ENCODE measurements around the gene PHF3.

The PHF3 gene

GRCh38 chr6:63598049-63599036, 37.3 kb upstream of the PHF3 start:
- peak overlapping the region; percentile 66 for H3K4me3 ChIP-seq (ENCODE audit: low read depth, low read length)
- 0 out of 2 replicates have a peak, but pooled peaks have one; percentile 21 for TF ChIP-seq MYC (IDR thresholded peaks at IDR 0.05; ENCODE audit: low read depth, low read length)
- peak; percentile 92 for TF ChIP-seq CTCF (IDR thresholded peaks at IDR 0.05; ENCODE audit: low read depth, low read length)
- no peak for TF ChIP-seq POLR2A (IDR thresholded peaks at IDR 0.05; ENCODE audit: extremely low read depth, insufficient read length)
- peak; percentile 47 for TF ChIP-seq MAX (IDR thresholded peaks at IDR 0.05; ENCODE audit: low read depth, low read length)
- peak; percentile 77 for DNase-seq (ENCODE audit: low read depth)

GRCh38 chr6:63599243-63599642, 36.4 kb upstream of the PHF3 start:
- no peak for DNase-seq (ENCODE audit: low read depth)
- no peak overlapping the region for H3K4me3 ChIP-seq (ENCODE audit: low read depth, low read length)
- TF ChIP-seq MYC (IDR thresholded peaks at IDR 0.05; ENCODE audit: low read depth, low read length) (no peak), POLR2A (IDR thresholded peaks at IDR 0.05; ENCODE audit: extremely low read depth, insufficient read length) (no peak), MAX (IDR thresholded peaks at IDR 0.05; ENCODE audit: low read depth, low read length) (no peak), CTCF (IDR thresholded peaks at IDR 0.05; ENCODE audit: low read depth, low read length) (no peak)

- H3K4me3 ChIP-seq (ENCODE audit: low read depth, low read length) = no peak overlapping the region
- DNase-seq (ENCODE audit: low read depth) = peak; percentile 11
- TF ChIP-seq POLR2A (IDR thresholded peaks at IDR 0.05; ENCODE audit: extremely low read depth, insufficient read length) (no peak), MAX (IDR thresholded peaks at IDR 0.05; ENCODE audit: low read depth, low read length) (no peak), CTCF (IDR thresholded peaks at IDR 0.05; ENCODE audit: low read depth, low read length) (no peak), MYC (IDR thresholded peaks at IDR 0.05; ENCODE audit: low read depth, low read length) (no peak)
Measured at GRCh38 chr6:63600136-63600535, 35.5 kb upstream of the PHF3 start.

- no peak for DNase-seq (ENCODE audit: low read depth)
- no peak for TF ChIP-seq MYC (IDR thresholded peaks at IDR 0.05; ENCODE audit: low read depth, low read length)
- no peak for TF ChIP-seq CTCF (IDR thresholded peaks at IDR 0.05; ENCODE audit: low read depth, low read length)
- TF ChIP-seq MAX (IDR thresholded peaks at IDR 0.05; ENCODE audit: low read depth, low read length) = no peak
- no peak for TF ChIP-seq POLR2A (IDR thresholded peaks at IDR 0.05; ENCODE audit: extremely low read depth, insufficient read length)
- H3K4me3 ChIP-seq (ENCODE audit: low read depth, low read length) = no peak overlapping the region
Measured at GRCh38 chr6:63609231-63609630, 26.4 kb upstream of the PHF3 start.

GRCh38 chr6:63610944-63611343, 24.7 kb upstream of the PHF3 start:
- no peak for DNase-seq (ENCODE audit: low read depth)
- TF ChIP-seq CTCF (IDR thresholded peaks at IDR 0.05; ENCODE audit: low read depth, low read length) (no peak), MAX (IDR thresholded peaks at IDR 0.05; ENCODE audit: low read depth, low read length) (no peak), MYC (IDR thresholded peaks at IDR 0.05; ENCODE audit: low read depth, low read length) (no peak)
- no peak overlapping the region for H3K4me3 ChIP-seq (ENCODE audit: low read depth, low read length)
